AG09319 (cell line): ENCODE results near the gene CMBL.

Experiments
- DNase-seq: peaks from one replicate; pipeline ENCODE4 v3.0.0-alpha.2; 2010; ENCODE audit warnings: low read depth; ENCODE audit errors: extremely low read depth
- TF ChIP-seq, protein P1 (sequence below): IDR thresholded peaks from 2 replicates; pipeline ENCODE4 v1.5.1; 2011; ENCODE audit warnings: low read depth, mild to moderate bottlenecking, inconsistent platforms, low read length, moderate library complexity

Gene CMBL

DNA sequence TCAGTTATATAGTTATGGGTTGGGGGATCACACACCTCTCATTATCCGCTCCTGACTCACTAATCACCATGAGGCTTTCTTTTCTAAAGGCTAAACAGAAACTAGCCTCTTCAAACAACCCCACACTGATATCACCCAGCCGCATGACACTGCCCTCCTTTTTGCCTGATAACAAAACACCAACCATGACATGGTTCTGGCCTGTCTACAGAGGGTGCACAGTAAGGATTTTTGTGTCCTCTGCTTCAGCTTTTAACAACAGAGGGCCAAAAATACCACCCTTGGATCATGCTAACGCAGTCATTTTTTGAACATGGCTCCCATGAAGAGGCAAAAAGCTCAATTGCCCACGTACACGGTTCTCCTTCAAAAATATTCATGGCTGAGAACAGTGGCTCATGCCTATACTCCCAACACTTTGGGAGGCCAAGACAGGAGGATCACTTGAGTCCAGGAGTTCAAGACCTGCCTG, 4.0 kb downstream of the CMBL start:
- no peak for DNase-seq
- TF ChIP-seq, protein P1, sequence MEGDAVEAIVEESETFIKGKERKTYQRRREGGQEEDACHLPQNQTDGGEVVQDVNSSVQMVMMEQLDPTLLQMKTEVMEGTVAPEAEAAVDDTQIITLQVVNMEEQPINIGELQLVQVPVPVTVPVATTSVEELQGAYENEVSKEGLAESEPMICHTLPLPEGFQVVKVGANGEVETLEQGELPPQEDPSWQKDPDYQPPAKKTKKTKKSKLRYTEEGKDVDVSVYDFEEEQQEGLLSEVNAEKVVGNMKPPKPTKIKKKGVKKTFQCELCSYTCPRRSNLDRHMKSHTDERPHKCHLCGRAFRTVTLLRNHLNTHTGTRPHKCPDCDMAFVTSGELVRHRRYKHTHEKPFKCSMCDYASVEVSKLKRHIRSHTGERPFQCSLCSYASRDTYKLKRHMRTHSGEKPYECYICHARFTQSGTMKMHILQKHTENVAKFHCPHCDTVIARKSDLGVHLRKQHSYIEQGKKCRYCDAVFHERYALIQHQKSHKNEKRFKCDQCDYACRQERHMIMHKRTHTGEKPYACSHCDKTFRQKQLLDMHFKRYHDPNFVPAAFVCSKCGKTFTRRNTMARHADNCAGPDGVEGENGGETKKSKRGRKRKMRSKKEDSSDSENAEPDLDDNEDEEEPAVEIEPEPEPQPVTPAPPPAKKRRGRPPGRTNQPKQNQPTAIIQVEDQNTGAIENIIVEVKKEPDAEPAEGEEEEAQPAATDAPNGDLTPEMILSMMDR = no peak

DNA sequence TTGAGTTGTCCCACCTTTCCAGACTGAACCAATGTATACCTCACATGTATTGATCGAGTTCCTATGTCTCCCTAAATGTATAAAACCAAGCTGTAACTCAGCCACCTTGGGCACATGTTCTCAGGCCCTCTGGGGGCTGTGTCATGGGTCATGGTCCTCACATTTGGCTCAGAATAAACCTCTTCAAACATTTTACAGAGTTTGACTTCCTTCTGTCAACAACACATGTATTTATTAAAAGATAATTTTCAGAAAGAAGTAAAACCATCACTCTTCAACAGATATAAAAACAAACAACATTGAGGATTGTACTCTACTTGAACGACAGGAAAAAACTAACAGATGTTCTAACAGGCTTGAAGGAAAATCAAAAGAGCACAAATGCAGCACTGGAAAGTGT, 4.5 kb downstream of the CMBL start:
- TF ChIP-seq, protein P1 = no peak
- DNase-seq = no peak

DNA sequence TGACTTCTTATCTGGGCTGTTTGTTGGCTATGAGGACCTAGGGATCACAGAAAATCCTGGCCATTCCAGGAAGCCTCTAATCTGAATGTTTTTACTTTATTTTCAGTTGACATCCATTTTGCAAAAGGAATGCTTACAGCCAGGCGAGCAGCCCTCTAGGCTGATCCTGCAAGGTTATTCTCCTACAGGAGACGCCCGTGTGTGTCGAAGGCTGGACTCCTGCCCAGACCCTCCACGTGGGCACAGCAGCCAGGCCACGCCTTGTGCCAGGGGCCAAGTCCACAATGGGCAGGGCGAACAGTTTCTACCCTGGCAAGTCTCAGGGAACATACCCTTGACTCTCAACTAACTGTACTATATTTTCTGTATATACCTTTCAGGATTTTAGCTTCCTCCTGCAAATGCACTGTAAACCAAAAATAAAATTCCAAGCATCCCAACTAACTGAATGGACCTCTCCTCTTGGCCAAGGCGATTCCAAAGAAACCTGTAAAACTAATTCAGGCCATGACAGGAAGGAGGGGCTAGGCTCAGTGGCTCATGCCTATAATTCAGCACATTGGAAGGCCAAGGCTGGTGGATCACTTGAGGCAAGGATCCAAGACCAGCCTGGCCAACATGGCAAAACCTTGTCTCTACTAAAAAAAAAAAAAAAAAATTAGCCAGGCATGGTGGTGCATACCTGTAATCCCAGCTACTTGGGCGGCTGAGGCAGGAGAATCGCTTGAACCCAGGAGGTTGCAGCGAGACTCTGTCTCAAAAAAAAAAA, 5.7 kb downstream of the CMBL start:
- no peak for DNase-seq
- TF ChIP-seq, protein P1 = no peak

DNA sequence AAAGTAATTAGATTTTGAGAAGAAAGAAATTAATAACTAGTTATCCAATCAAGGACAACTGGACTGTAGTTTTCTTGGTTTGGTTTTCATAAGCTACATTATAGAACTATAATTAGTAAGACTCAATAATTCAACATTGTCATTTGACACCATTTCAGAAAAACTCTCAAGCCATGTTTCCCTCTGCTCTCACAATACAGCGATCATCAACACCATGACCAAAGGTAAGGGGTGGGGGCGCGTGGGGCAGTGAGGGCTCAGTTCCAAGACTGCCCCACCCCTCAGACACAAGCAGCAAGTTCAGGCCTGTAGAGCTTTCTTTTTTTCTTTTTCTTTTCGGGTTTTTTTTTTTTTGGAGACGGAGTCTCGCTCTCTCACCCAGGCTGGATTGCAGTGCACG, 6.4 kb downstream of the CMBL start:
- TF ChIP-seq, protein P1 = no peak
- DNase-seq = no peak

DNA sequence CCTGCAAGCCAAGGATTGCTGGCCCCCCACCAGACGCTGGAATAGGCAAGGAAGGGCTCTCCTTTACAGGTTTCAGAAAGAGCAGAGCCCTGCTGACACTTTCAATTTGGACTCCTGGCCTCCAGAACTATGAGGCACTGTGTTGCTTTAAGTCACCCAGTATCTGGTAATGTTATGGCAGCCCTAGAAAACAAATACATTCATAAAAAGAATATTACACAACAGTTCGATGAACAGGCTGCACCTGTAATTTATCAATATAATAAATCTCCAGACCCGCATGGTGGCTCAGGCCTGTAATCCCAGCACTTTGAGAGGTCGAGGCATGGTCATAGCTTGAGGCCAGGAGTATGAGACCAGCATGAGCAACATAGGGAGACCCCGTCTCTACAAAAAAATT, 7.5 kb downstream of the CMBL start:
- no peak for DNase-seq
- TF ChIP-seq, protein P1 = no peak

DNA sequence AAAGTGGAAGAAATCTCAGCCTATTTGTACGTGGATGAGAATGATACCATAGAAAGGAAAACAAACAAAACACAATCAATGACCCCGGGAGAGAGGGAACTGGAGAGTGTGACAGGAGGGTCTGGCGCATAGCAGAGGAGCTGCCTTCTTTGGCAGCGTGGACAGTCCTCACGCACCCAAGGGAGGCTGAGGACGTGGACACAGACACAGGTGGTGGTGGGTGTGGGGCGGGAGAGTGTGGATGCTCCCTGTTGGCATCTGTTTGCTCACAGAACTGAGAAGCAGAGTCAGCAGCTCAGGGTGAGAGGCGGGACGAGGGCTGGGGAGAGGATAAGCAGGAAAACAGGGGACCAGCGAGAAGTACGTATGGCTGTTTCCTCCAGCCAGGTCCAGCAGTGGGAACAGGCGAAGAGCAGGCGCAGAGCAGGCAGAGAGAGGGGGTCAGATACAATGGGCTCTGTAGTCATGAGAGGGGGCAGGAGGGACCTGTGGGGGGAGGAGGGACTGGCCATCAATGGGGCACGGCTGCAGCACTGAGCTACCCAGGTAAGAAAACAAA, 10.0 kb downstream of the CMBL start:
- TF ChIP-seq, protein P1 = no peak
- DNase-seq = no peak

DNA sequence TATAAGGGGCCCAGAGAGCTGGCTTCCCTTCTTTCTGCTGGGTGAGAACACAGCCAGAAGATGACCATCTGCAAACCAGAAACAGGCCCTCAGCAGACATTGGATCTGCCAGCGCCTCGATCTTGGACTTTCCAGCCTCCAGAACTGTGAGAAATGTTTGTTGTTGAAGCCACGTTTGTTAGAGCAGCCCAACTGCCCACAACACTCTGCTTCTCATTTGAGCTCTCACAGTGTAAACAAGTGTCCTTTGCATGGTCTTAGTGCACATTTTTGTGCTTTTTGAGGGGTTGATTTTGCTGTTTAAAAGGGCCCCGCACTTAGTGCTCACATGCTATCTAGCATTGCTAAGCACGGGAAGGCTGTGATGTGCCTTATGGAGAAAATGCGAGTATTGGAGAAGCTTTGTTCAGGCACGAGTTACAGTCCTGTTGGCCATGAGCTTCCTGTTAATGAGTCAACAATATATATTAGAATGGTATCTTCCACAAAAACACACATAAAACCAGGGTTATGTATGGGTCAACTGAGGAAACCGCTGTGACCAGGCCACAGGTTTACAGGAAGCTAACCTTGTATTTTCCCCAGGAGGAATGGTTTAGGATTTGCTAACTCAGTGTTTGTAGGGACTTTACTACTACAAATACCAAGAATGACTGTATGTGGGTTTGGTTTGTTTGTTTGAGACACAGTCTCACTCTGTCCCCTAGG, 11.9 kb downstream of the CMBL start:
- TF ChIP-seq, protein P1 = no peak
- DNase-seq = no peak
